ENCODE results near the gene ZBTB20. TPM values are rescaled to one million over a fixed set of nuclear protein-coding genes. Genes with fewer than 3 reads are reported as not detected.
A peak's percentile ranks its signal among the peaks of the same experiment; 100 is the strongest.

Gene ZBTB20
- polyA plus RNA-seq, 1 donor from 2014 or later = 4.8 TPM

- Histone ChIP-seq H3F3A (ENCODE audit: insufficient read depth, low read length, poor library complexity, severe bottlenecking) (no peaks in the 10 kb centered on the region), H3K36me3 (ENCODE audit: insufficient read depth, low read length) (no peaks in the 10 kb centered on the region), H3K9ac (ENCODE audit: low read length) (no peak overlapping the region), H3K4me2 (ENCODE audit: low read length) (no peak overlapping the region), H3K4me3 (ENCODE audit: low read length) (no peak overlapping the region), H4K20me1 (ENCODE audit: insufficient read depth) (no peaks in the 10 kb centered on the region), H3K27me3 (ENCODE audit: insufficient read depth, low read depth, low read length) (no peaks in the 10 kb centered on the region), H3K27ac (ENCODE audit: low read length) (peak overlapping the region; percentile 88), H2AFZ (ENCODE audit: low read depth, low read length) (no peak overlapping the region), H3K9me2 (ENCODE audit: insufficient read depth, low read length) (no peaks in the 10 kb centered on the region), H3K79me2 (replicated peaks; ENCODE audit: insufficient read depth, low read length) (no peaks in the 10 kb centered on the region), H3K9me3 (ENCODE audit: low read length) (peaks cover 4% of the 10 kb centered on the region)
- TF ChIP-seq, protein P1, sequence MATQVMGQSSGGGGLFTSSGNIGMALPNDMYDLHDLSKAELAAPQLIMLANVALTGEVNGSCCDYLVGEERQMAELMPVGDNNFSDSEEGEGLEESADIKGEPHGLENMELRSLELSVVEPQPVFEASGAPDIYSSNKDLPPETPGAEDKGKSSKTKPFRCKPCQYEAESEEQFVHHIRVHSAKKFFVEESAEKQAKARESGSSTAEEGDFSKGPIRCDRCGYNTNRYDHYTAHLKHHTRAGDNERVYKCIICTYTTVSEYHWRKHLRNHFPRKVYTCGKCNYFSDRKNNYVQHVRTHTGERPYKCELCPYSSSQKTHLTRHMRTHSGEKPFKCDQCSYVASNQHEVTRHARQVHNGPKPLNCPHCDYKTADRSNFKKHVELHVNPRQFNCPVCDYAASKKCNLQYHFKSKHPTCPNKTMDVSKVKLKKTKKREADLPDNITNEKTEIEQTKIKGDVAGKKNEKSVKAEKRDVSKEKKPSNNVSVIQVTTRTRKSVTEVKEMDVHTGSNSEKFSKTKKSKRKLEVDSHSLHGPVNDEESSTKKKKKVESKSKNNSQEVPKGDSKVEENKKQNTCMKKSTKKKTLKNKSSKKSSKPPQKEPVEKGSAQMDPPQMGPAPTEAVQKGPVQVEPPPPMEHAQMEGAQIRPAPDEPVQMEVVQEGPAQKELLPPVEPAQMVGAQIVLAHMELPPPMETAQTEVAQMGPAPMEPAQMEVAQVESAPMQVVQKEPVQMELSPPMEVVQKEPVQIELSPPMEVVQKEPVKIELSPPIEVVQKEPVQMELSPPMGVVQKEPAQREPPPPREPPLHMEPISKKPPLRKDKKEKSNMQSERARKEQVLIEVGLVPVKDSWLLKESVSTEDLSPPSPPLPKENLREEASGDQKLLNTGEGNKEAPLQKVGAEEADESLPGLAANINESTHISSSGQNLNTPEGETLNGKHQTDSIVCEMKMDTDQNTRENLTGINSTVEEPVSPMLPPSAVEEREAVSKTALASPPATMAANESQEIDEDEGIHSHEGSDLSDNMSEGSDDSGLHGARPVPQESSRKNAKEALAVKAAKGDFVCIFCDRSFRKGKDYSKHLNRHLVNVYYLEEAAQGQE (IDR thresholded peaks at IDR 0.05; ENCODE audit: borderline replicate concordance) = no peak
- no peak for TF ChIP-seq MXI1 (conservative IDR thresholded peaks at IDR 0.05; ENCODE audit: poor library complexity, severe bottlenecking)
- no peak for TF ChIP-seq SMC3 (conservative IDR thresholded peaks at IDR 0.05; ENCODE audit: poor library complexity)
- TF ChIP-seq POLR2AphosphoS5 (IDR thresholded peaks at IDR 0.05) = no peak
- TF ChIP-seq TAF1 (IDR thresholded peaks at IDR 0.05; ENCODE audit: low read depth) = no peak
- TF ChIP-seq CTCF (IDR thresholded peaks at IDR 0.05; ENCODE audit: poor library complexity, severe bottlenecking) = no peak
- TF ChIP-seq RAD21 (conservative IDR thresholded peaks at IDR 0.05) = no peak
- no peak for TF ChIP-seq EZH2 (IDR thresholded peaks at IDR 0.05; ENCODE audit: borderline replicate concordance, insufficient read depth, low read length, poor library complexity, severe bottlenecking)
- TF ChIP-seq EP300 (conservative IDR thresholded peaks at IDR 0.05; ENCODE audit: poor library complexity, severe bottlenecking) = no peak
Measured at GRCh38 chr3:114674036-114674435, 473.1 kb downstream of the ZBTB20 start.

GRCh38 chr3:114673481-114673880 lies 473.6 kb downstream of the ZBTB20 start:
- Histone ChIP-seq H3K4me2 (ENCODE audit: low read length) (peak overlapping the region; percentile 22), H3K36me3 (ENCODE audit: insufficient read depth, low read length) (no peaks in the 10 kb centered on the region), H4K20me1 (ENCODE audit: insufficient read depth) (no peaks in the 10 kb centered on the region), H3K79me2 (replicated peaks; ENCODE audit: insufficient read depth, low read length) (no peaks in the 10 kb centered on the region), H3K9me2 (ENCODE audit: insufficient read depth, low read length) (no peaks in the 10 kb centered on the region), H3K27me3 (ENCODE audit: insufficient read depth, low read depth, low read length) (no peaks in the 10 kb centered on the region), H3K27ac (ENCODE audit: low read length) (peak overlapping the region; percentile 88), H2AFZ (ENCODE audit: low read depth, low read length) (no peak overlapping the region), H3F3A (ENCODE audit: insufficient read depth, low read length, poor library complexity, severe bottlenecking) (no peaks in the 10 kb centered on the region), H3K9me3 (ENCODE audit: low read length) (peaks cover 4% of the 10 kb centered on the region), H3K4me3 (ENCODE audit: low read length) (no peak overlapping the region), H3K9ac (ENCODE audit: low read length) (no peak overlapping the region)
- TF ChIP-seq EP300 (conservative IDR thresholded peaks at IDR 0.05; ENCODE audit: poor library complexity, severe bottlenecking) (no peak), SMC3 (conservative IDR thresholded peaks at IDR 0.05; ENCODE audit: poor library complexity) (no peak), EZH2 (IDR thresholded peaks at IDR 0.05; ENCODE audit: borderline replicate concordance, insufficient read depth, low read length, poor library complexity, severe bottlenecking) (no peak), POLR2AphosphoS5 (IDR thresholded peaks at IDR 0.05) (no peak), TAF1 (IDR thresholded peaks at IDR 0.05; ENCODE audit: low read depth) (no peak), MXI1 (conservative IDR thresholded peaks at IDR 0.05; ENCODE audit: poor library complexity, severe bottlenecking) (no peak), RAD21 (conservative IDR thresholded peaks at IDR 0.05) (no peak), CTCF (IDR thresholded peaks at IDR 0.05; ENCODE audit: poor library complexity, severe bottlenecking) (no peak)
- TF ChIP-seq, protein P1 (IDR thresholded peaks at IDR 0.05; ENCODE audit: borderline replicate concordance) = no peak

Measured in neural cell (in vitro differentiated cells).